SIG-M5 (cell line): ENCODE data around the gene BCL11B.

Experiments used
- DNase-seq: peaks from one replicate; lab custom pipeline; 2025; lab: John Stamatoyannopoulos, UW

Gene BCL11B

DNA sequence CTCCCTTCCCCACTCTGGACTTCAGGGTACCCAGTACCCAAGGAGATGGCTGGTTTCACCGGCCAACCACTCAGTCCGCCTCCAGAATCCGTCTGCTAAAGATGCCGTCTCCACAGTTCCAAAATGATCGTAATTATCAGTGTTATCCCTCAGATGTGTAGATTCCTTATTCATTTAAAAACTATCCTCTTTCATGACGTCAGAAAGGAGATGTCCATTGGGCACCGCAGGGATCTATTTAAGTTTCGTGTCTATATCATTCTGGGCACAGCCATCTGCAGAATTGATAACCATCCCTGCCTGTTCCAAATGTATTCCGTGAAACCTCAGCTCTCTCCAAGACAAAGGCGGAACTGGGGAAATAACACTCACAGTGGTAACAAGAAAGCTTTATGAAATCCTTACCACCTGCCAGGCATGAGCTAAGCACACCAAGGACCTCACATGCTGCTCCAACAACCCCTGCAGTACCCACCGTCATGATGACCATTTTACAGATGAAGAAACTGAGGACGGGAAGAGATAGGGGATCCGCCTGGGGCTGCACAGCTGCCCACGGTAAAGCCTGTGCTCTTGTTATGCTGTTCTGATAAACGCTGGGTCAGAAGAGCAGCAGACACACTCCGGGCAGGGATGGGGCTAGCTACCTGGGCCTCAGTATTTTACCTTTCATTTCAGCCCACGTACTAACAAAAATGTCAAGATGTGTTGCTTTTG lies 90.0 kb downstream of the BCL11B start:
- no peak for DNase-seq

DNA sequence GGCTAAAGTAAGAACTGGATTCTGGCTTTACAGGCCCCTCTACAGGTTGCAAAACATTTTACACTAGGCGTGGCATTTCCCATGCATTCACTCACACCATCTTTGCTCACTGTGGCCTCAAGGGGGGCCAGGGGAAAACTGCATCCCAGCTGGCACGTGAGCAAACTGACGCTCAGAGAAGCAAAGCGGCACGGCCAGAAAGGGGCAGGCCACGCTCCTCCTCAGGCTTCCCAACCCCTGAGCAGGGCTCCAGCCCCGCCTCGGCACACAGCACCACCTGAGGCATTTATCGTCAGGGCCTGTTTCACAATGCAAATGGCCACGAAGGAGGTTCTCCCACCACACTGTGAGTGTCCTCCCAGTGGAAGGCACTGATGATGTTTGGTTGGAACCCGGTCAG lies 90.8 kb downstream of the BCL11B start:
- no peak for DNase-seq

DNA sequence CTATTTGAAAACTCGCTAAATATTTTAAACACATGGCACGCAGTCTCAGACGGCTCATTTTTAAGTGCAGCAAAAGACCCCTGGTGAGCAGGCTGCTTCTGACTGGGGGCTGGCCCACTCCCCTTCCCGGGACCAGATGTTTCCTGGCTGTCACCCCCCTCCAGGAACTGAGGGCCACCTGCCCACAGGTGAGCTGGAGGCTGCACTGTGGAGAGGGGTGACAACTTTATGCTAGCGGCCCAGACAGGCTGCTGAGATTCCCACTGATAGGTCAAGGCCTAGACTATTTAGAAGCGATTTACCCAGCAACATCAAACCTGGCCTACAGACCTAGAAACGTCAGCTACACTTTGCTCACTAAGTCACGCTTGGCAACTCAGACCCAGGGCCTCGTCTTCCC lies 92.1 kb downstream of the BCL11B start:
- no peak for DNase-seq

DNA sequence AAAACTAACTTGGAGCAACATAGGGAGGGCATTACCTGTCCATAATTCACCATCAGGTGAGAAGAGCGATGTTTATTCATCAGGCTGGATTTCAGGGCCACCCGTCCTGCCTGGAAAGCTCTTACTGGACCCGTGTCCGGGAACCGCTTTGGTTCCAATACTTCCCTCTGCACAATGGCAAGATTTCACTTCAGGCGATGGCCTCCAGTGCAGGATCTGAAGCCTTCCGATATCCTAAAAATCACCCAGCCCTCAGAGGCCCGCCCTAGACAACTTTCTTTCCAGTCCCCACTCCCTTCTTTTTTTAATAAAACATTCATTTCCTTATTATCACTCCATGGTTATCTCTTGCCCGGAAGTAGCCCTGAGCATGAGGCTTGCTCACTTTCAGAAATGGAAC lies 92.5 kb downstream of the BCL11B start:
- DNase-seq = no peak

DNA sequence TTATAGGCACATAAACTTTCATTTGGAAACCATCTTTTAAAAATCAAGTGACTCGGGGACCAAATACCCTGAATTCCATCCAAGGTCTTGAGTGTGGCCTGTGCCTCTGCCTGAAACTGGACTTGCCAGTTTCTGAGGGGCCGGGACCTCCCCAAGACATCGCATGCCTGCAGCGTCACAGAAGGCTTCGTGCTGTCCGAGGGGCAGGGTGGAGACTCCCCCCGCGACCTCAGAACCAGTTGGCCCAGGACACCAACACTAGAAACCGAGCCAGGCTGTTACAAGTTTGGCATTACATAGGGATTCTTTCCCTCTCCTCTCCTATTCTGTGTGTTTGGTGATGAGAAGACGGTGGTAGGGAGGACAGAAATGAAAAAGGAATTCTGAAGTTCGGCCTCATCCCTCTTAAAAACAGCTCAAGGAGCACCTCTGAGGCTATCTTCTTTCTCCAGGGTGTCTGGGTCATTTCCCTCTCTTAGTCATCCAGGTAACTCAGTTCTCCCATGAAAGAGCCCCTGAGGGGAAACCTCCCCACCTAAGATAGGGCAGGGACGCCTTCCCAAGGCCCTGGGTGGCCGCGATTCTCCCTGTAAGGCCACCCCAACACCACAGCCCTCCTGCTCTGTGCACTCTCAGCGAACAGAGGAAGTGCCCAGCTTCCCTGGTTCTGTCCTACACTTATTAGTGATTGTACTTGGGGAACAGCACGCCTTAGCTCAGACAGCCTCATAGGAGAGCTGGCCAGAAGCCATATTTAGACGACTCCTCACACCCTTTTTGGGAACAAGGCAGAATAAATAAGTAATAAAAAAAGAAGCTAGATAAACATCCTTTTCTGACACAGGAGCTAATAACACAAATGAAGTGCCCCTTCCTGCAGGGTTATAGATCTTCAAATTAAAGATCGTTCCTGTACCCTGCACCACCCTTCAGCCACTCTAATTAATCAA lies 93.8 kb downstream of the BCL11B start:
- no peak for DNase-seq

DNA sequence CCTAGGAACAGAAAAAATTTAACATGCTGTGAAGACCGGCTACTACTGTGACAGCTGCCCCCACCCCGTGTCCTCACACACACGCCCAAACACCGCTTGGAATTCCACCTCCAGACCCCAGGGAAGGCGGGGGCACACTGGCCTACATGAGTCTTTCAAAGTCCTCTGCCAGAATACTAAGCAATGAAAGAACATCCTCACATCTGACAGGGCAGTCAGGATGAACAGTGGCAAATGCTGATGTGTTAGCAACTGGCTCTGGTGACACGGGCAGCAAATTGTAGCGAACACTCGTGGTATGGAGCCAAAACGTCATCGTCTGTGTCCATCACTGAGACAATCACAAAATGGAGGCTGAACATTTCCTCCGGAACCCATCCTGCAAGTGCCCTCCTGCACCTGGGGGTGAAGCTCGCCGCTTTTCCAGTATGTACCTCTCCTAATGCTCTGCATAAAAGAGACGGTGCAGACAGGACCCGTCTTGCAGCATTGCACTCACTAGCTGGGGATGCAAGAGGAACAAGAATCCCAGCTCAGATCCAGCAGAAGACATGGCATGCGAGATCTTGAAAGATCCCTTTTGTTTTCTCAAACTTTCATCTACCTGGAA lies 94.8 kb downstream of the BCL11B start:
- no peak for DNase-seq

DNA sequence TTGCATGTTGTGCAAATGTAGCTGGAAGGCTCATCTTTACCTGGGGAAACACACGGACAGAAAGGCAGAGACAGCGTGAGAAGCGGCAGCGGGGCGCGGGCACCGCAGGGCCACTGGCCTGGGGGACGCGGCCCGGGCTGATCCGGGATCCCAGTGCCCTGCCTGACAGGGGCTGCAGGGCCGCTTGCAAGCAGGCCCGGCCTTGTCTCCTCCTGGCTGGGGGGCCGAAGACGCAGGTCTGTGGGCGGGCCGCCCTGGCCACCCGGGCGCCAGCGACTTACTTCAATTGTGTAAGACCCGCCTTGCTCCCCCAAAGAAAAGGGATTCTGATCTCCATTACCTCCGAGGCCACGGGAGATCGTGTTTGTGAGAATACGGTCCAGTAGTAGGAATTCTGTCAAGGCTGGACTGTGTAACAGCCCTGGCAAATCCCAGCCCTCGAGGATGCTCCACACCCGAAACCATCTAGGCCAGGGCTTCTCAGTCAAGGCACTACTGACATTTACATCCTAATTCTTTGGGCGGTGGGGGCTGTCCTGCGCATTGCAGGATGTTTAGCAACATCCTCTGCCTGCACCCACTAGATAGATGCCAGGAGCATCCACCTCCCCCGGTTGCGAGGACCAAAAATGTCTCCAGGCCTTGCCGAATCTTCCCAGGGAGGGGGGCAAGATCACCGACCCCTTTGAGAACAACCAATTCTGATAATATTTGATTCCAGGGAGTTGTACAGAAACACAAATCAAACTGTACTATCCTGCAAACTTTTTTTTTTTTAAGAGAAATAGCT lies 95.6 kb downstream of the BCL11B start:
- DNase-seq = no peak

DNA sequence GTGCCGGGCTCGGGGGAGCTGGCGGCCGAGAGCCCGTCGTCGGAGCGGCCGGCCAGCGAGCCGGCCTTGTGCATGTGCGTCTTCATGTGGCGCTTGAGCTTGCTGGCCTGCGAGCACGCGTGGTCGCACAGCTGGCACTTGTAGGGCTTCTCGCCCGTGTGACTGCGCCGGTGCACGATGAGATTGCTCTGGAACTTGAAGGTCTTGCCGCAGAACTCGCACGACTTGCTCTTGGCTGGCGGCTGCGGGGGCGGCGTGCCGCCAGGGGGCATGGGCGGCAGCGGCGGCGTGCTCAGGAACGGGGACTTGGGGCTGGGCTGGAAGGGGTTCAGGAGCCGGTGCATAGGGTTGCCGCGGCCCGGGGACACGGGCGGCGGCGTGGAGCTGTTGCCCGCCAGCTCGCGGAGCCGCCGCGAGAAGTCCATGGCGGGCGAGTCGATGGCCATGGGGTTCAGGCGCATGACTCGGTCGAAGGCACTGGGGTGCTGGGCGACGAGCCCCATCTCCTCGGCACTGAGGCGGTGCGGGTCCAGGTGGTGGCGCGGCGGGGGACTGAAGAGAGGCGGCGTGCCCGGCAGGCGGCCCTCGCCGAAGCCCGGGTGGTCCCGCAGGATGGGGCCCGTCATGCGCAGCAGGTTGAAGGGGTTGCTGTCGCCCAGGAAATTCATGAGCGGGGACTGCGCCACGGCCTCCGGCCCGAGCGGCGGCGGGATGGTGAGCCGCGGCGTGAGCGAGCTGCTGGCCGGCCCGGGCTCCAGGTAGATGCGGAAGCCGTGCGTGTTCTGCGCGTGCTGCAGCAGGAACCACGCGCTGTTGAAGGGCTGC lies 96.5 kb downstream of the BCL11B start:
- no peak for DNase-seq

DNA sequence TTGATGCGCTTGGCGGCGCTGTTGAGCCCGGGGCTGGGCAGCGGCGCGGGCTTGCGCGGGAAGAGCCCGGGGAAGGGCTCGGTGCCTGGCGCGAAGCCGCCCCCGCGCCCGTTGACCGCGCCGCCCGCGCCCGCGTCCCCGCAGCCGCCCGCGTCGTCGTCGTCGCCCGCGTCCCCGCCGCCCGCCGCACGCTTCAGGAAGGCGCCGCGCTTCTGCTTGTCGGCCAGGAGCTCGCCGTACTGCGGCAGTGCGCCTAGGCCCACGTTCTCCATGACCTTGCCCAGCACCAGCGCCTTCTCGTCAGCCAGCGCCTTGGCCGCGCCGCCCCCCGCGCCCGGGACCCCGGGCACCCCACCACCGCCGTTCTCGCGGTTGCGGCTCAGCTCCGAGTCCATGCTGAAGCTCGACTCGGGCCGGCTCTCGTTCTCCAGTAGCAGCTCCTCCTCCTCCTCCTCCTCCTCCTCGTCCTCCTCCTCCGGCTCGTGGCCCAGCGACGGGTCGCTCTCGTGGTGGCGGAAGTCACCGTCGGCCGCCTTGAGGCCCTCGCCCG lies 97.2 kb downstream of the BCL11B start:
- no peak for DNase-seq

DNA sequence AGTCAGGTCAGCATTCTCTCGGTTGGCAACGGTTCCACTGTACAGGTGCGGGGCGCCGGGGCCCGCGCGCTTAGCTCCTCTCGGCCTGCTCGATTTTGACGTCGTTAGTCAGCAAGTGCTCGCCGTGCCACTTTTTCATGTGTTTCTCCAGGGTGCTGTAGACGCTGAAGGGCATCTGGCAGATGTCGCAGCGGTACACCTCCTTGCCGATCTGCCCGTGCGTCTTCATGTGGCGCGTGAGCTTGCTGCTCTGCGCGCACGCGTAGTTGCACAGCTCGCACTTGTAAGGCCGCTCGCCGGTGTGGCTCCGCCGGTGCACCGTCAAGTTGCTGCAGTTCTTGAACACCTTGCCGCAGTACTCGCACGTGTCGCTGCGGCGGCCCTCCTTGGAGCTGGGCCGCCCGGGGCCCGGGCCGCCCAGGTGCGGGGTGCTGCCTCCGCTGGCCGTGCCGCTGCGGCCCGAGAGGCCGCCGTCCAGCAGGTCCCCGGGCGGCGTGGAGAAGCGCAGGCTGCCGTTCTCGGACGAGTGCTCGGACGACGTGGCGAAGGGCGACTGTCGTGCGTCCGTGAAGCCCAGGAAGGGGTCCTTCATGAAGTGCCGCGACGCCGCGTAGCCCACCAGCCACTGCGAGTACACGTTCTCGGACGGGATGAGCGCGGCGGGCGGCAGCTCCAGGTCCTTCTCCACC lies 97.8 kb downstream of the BCL11B start:
- DNase-seq = no peak

DNA sequence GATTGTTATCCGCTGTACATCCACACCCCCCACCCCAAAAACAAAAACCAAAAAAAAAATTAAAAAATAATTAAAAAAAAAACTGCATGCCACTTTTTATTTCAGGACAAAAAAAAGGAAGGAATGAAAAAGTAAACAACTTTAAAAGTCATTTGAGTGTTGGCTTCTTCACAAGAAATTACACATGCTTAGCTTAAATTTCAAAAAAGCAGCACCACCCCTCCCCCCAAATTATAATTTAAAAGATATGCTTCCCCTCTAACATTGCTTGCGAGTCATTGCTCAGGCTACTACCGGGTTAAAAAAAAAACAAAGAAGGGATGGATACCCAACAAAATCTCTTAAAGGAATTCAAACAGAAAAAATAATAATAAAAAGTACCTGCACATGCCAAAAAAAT lies 98.5 kb downstream of the BCL11B start:
- no peak for DNase-seq

DNA sequence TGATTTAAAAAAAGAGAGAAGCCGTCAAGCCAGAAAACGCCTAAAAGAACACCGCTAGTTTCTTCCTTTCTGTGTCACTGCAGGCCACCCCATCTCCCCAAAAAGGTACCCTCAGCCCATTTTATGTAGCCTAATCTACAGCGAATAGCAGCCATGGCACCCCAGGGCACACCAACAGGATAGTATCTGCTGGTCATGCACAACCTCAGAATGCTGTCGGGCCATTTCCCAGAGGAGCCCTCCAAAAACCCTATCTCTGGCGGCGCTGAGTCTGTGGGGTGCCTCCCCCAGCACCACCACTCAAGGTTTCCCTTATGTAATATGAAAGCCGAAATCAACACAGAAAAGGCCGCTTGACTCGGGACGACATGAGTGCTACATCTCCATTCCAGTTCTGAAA lies 98.9 kb downstream of the BCL11B start:
- no peak for DNase-seq

DNA sequence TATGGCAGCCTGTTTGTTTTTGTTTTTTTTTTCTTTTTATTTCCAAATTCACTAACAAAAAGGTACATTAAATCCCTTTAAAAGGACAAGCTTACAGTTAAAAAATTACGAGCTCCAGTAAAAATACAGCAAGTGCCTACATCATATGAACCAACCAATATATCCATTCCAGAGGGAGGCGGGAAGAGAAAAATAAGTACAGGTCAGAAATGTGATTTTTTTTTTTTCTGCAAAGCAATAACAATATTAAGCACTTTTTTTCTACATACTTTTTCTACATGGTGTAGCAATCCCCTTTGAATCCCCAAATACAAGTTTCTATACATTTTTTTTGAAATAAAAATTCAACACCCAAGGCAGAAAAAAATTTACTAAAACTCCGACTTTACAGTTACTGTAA lies 100.6 kb downstream of the BCL11B start:
- no peak for DNase-seq

DNA sequence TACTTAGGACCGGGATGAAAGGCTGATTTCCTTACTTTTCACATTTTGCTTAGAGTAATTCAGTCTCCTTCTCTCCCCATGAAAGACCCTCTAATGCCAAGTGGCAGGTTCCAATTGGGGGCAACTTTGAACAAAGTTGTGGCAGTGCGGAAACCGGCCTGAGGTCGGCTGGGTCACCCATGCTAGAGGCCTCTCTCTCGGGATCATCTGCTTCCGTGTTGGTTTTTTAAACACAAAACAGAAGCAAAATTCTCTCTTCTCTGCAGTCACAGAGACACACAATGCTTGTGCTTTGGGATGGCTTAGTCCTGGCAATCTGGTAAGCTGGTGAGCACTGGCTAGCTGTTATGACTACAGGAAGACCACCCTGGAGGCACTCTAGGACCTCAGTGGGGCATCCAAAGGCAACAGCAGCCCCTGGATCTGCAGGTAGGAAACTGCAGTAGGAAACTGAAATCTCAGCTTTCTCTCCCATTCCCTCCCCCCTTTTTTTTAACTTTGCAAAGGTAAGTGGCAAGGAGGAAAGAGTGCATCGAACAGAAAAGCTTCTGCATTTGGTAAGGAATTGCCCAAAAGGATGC lies 102.1 kb downstream of the BCL11B start:
- DNase-seq = no peak

DNA sequence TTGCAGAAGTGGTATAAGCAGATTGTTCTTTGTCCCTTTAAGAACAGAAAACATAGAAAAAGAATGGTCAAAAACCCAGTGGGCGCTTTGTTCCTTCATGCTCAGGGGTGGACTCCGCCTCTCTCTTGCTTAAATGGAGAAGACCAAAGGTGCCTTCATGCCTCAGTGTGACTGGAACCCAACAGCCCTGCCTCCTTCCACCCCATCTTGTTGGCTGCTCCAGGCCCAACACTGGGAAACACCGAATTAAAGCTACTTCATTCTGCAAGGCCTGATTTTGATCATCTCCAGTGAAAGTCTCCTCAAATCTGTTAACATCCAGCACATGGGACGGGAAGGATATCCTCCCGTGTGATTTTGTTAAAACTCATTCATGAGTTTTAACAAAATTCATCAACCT lies 103.7 kb downstream of the BCL11B start:
- DNase-seq = no peak

DNA sequence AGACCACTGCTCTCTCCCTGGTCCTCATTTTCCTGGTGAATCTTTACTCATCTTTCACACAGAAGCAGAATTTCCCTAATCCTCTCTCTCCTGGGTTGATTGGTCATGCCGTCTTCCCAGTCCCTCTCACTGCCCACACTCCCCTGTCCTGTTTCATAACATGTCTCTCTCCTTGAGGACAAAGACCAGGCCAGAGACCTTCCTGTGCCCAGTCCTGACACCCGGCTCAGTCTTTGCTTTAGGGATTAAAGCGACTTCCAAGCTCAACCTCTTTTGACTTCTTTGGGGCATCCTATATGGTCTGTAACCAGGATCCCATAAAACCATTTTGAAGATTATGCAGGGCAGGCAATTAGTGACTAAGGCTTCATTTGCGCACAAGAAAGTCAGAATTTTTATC lies 105.5 kb downstream of the BCL11B start:
- DNase-seq = no peak

DNA sequence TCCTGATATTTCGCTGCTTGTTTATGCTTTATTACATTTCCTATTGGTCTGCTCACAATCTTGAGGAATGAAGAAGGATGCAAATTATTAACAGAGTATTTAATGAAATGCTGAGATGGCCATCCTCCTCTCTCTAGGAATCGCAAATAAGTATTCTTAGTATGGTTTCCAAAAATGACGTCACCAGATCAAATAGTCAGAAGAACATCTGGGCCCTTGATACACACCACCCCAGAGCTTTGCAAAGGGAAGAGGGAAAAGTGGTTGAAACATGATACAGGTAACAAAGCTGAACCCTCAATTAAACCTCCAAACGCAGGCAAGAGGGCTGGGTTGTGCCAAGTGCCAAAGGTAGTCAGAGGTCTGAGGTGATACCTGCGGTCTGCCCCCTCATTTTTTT lies 107.3 kb downstream of the BCL11B start:
- no peak for DNase-seq

DNA sequence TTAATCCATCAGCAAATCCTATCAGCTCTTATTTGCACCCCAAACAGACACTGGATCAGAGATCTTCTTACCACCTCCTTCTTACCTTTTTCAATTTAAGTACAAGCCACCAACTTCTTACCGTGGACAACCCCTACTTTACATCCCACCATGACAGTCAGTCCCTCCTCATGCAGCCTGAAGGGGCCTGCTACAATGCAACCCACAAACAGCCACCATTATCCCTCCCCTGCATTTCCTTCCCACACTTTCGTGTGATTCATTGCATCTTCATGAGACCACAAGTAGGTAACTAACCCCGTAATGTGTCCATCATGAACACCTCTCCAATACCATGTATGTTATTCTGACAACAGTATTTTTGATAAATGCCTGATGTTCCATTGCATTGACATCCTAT lies 108.6 kb downstream of the BCL11B start:
- no peak for DNase-seq

DNA sequence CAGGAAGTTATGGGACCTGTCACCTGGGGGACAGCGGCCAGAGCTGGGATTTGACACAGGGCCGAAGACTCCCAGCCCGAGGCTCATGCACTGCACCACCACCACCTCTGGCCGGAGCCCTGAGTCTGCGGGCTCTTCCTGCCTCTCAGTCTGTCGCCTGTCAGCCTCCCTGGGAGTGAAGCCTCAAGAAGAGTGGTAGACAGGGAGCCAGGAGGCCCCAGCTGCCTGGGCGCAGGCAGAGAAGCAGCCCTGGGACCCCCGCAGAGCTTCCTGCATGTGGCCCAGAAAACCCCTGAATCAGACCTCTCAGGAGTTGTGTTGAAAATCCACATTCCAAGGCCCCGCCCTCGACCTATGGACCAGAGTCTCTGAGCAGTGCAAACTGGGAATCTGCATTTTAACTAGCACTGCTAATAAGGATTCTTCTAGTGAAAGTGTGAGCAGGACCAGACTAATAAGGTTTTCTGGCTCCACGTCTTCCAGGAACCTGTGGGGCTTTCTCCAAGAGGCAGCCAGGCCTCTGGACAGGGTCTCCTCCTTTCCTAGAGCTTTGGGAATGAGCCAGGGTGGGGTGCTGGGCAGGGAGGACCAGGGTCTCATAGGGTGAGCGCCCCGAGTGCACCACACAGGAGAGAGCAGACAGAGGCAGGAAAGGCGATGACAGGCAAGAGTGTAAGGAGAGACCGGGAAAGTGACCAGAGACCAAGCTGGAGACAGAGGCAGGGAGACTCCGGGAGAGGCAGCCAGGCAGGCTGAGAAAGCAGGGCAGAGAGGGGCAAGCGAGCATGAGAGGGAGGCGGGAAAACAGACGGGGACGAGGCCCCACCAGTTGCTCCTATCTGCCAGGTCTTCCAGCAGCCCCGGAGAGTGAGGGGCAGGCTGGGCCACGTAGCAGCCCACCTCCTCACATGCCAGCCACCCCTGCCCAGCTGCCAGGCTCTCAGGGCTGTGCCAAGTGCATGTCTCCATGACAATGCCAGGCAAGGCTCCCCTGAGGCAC lies 112.4 kb downstream of the BCL11B start:
- DNase-seq = no peak
